LHCN-M2 (cell line): ENCODE results near the gene GDPD1. TPM values are rescaled to one million over a fixed set of nuclear protein-coding genes. Genes with fewer than 3 reads are reported as not detected.
"Not testable (repeated sequence)": the region's sequence is repeated elsewhere in the genome, so short reads cannot be mapped to it uniquely, and the experiment has no call there.

Source experiments
- DNase-seq: peaks from one replicate; pipeline ENCODE4 v3.0.0-alpha.2; 2012; ENCODE audit warnings: low read depth
- total RNA-seq: library from RNA; depleted of rRNA; stranded (reverse); fragments of >200 nt; gene quantifications from 2 replicates; pipeline ENCODE4 v1.2.3, GENCODE V29; 2014

GDPD1 gene
- total RNA-seq, 1 experiment from 2014 or later = not detected

DNA sequence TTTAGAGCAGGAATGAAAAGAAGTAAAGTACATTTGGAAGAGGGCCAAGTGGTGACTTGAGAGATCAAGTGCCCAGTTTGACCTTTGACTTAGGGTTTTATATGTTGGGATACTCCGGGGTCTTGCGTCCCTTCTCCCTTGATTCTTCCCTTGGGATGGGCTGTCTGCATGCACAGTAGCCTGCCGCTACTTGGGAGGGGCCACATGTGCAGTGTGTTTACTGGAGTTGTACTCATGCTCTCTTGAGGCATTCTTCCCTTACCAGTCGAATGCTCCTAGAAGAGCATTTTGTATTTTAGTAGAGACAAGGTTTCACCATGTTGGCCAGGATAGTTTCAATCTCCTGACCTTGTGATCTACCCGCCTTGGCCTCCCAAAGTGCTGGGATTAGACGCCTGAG lies 23.8 kb downstream of the GDPD1 start:
- DNase-seq = no peak

DNA sequence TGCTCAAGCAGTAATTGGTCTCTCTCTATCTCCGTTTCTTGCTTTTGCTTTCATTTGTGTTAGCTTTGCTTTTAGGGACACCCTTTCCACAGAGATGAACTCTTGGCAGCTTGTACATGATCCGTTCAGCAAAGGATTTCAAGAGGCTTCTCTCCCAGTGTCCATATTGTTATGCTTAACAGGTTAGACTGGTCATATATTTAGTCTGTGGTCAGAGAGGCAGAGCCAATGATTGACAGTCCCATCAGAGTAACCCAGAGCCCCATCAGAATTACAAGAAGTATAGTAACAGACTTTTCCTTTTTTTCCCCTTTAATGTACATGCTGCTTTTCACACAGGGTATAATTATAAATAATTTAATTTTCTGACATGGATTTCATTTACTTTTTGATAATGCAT lies 34.4 kb downstream of the GDPD1 start:
- no peak for DNase-seq

DNA sequence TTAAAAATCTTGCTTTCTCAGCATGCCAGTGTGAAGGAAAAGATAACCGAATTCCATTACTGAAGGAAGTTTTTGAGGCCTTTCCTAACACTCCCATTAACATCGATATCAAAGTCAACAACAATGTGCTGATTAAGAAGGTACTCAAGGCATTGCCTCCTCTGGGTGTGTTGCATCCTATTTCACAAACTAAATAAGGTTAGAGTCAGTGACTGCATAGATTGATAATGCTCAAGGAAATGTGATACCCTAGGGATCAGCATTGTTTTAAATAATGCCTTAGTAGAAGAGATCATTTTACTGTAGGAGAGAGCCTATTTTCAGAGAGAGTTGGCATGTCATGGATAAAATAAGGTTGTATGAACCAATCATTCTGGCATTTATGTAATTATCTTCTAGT lies 36.8 kb downstream of the GDPD1 start:
- DNase-seq = no peak

DNA sequence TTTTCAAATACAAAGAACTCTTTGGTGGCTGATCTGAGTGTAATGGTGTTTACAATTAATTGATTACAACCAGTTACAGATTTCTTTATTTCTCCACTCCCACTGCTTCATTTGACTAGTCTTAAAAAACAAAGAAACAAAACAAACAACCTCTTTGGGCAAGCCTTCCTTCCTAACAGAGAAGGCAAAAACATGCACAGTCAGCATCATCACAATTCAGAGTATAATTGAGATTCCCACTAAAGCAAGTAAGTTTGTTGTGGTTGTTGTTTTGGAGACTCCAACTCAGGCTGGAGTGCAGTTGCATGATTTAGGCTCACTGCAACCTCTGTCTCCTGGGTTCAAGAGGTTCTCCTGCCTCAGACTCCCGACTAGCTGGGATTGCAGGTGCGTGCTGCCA lies 40.4 kb downstream of the GDPD1 start:
- DNase-seq = no peak

DNA sequence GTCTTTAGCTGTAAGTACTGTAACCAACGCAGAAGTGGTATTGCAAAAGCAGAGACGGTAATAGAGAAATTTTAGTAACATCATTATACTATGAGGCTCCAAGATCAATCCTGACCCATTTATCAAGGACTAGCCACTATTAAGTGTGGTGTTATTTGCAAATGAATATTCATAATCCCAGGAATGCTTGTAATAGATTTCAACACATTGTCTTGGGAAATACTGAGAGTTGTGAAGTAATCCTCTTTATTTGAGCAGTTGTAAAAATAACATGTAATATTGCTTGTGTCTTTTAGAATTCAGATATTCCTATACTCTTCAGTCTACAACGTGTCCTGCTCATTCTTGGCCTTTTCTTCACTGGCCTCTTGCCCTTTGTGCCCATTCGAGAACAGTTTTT lies 46.4 kb downstream of the GDPD1 start:
- DNase-seq = peak; percentile 2

DNA sequence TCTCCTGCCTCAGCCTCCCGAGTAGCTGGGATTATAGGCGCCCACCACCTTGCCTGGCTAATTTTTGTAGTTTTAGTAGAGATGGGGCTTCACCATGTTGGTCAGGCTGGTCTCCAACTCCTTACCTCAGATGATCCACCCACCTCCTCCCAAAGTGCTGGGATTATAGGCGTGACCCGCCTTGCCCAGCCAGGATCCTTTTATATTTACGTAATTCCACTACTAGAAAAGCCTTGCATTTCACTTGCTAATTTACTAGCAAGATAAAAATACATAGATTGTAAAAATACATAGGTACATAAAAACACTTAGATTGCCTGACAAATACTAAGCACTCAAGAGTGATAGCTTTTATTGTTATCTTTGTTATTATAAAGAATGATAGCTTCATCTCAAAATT lies 47.5 kb downstream of the GDPD1 start:
- no peak for DNase-seq

DNA sequence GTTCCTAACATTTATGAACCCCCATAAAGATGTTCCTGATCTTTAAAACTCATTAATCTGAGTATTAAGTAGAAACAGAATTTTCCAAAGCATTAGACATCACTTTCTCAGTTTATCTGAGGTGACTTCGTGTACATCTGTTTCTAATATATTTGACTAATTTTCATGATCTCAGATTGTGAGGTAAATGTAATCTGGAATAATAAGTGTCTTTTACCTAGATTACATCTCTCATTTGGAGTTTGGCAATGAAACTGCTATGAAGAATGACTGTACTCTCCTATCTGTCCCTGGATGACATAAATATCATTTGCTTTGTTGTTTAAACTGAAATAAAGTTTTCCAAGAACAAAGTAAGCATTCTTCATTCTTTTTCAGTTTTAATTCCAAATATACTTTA lies 55.3 kb downstream of the GDPD1 start:
- DNase-seq = no peak

DNA sequence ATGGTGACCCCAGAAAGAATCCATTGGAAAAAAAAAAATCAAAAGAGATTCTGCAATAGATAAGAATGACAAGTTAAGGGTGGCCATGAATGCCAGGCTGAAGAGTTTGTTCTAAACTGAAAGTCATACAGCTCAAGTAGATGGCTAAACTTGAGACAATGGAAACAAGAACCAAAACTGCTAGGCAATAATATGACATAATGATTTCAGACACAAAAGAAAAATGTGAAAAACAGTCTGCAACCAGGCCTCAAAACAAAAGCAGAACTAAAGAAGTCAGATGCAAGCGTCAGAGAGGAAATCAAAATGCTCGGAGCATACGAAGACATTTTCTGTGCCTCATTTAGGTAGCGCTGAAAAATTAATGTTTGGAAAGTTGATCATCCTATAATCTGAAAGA lies 56.7 kb downstream of the GDPD1 start:
- no peak for DNase-seq

DNA sequence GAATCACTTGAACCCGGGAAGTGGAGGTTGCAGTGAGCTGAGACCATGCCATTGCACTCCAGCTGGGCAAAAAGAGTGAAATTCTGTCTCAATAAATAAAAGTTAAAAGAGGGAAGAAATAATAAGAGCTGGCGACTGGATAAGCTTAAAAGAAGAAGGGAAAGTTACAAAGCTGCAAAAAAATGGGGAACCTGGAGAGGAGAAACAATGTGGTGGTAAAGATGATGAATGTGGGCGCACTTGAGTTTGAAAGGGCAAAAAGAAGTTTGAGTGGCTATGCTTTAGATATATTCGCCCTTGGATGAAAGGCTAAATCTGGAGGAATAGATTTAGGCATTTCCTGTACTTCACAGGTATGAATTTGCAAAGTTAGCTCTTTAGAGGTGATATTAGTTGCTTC lies 58.1 kb downstream of the GDPD1 start:
- no peak for DNase-seq

DNA sequence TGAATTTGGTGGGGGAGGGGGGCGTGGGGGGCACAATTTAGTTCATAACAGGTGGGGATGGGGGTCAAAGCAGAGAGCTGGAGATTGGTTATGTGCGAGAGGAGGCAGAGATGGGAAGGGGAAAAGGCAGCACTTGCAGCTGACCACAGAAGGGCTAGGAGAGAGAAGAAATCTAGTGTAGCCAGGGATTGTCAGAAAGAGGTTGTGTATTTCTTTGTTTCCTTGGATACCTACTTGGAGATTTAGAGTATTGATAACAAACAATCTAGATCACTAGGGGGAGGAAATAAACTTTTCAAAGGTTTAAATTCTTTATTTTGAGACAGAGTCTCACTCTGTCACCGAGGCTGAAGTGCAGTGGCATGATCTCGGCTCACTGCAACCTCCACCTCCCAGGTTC lies 64.0 kb downstream of the GDPD1 start:
- no peak for DNase-seq

DNA sequence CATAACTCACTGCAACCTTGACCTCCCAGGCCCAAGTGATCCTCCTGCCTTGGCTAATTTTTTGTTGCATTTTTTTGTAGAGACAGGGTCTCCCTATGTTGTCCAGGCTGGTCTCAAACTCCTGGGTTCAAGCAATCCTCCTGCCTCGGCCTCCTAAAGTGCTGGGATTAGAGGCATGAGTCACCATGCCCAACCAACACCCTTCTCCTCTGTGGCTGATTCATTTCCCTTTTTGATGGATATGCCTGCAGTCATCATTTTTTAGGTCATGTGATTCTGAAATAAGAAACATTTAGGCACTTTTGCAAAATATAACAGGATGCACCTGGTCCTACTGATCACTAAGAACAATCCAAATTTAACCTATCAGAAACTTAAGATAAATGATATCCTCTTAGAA lies 67.1 kb downstream of the GDPD1 start:
- DNase-seq = peak; percentile 71

DNA sequence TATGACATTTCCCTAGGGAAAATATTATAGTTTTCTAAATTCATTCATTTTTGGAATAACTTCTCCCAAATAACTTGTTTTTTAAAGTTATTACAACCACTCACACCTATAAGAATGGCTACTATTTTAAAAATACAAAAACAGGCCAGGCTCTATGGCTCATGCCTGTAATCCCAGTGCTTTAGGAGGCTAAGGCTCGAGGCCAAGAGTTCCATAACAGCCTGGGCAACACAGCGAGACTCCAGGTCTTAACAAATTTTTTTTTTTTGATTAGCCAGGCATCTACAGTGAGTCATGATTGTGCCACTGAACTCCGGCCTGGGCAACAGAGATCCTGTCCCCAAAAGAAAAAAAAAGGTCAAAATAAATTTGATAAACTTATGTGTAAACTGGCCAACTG lies 67.6 kb downstream of the GDPD1 start:
- peak; percentile 15 for DNase-seq

DNA sequence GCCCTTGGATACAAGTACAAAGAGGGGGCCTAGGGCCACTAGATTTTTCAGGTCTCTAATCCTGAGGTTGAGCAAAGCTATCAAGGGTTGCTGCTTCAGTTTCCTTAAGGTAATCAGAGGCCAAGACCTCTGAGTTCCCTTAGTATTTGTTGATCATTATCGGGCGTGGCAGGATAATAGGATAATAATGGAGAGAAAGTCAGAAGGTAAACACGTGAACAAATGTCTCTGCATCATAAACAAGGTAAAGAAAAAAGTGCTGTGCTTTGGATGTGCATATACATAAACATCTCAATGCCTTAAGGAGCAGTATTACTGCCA lies 69.6 kb downstream of the GDPD1 start:
- no peak for DNase-seq

DNA sequence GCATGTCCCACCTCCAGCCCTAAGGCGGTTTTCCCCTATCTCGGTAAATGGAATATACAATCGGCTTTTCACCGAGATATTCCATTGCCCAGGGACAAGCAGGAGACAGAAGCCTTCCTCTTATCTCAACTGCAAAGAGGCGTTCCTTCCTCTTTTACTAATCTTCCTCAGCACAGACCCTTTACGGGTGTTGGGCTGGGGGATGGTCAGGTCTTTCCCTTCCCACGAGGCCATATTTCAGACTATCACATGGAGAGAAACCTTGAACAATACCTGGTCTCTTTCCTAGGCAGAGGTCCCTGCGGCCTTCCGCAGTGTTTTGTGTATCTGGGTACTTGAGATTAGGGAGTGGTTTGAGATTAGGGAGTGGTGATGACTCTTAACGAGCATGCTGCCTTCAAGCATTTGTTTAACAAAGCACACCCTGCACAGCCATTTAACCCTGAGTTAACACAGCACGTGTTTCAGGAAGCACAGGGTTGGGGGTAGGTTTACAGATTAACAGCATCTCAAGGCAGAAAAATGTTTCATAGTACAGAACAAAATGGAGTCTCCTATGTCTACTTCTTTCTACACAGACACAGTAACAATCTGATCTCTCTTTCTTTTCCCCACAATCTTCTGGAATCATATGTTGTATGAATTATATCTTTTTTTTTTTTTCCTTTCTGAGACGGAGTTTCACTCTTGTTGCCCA lies 70.1 kb downstream of the GDPD1 start:
- not testable (repeated sequence) for DNase-seq

DNA sequence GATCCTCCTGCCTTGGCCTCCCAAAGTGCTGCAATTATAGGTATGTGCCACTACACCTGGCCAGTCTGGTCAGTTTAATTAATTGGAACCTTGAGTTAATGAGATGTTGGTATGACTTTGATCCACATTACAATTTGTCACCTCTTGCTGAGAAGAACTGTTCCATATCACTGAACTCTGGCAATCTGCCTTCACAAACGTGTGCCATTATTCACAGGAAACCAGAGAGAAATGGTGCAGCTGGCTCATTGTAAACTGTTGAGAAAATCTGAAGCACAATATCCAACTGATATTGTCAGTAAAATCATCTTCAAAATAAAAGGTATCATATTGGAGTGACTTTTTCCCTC lies 71.8 kb downstream of the GDPD1 start:
- DNase-seq = no peak

DNA sequence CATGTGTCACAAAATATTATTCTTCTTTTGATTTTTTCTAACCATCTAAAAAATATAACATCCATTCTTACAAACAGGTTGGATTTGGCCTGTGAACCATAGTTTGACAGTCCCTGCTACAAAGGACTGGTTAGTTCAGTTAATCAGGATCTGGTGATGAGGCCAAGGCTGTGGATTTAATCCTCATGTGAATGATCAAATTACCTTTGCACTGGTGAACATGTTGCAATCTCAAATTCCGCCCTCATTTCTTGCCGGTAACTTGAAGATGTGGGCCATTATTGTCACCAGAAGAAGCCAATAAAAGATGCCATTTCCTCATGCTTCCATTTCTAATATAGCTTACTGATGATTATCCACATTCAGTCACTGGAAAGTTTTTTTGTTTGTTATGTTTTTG lies 75.9 kb downstream of the GDPD1 start:
- DNase-seq = no peak

DNA sequence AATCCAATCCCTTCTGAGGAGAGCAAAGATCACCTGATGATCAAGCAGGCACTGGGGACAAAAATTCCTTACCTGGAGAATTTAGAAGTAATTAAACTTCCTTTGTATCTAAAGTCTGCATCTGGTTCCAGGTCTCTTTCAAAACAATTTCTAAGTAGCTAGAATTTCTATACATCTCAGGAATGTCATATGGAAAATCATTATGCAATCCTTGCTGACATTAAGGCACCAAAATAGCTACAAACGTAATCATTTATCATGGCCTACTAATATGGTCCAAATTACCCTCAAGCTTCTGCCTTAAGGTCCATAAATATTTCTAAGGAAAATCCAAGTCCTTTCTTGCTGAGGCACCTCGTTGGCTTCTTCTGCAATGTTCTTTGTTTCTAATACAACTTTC lies 78.2 kb downstream of the GDPD1 start:
- DNase-seq = no peak

DNA sequence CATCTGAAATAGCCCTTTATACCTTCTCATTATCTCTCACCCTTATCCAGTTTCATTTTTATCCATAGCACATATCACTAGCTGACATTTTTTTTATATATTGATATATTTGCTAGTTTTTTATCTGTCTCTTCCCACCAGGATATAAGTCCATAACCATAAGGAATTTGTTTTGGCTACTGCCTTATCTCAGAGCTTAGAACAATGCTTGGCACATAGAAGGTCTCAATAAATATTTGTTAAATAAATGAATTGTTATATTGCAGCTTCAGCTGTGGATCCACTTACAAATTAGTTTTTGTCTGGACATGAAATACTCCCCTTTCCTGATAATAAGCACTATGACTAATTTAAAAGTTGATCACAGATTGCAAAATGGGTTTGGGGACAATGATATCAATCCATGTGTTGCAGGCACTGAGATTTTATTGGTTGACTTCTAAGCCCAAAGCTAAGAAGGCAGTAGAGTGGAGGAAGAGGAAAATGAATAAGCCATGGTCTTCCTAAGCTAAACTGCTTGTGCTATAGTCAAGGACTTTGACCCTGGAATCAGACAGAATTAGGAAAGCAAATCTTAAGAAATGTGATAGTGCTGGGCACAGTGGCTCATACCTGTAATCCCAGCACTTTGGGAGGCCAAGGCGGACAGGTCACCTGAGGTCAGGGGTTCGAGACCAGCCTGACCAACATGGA lies 79.2 kb downstream of the GDPD1 start:
- DNase-seq = no peak

DNA sequence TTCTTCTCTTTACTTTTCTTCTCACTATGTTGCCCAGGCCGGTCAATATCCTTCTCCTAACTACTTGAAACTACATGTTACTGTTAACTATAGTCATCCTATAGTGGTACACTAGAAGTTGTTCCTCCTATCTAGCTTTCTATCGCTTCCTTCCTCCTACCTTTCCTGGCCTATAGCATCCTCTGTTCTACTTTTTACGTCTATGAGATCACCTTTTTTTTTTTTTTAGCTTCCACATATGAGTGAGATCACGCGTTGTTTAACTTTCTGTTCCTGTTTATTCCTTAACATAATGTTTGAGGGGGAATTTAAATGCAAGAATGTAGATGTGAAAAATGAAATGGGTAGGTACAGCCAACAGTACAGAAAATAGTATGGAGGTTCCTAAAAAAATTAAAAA lies 80.6 kb downstream of the GDPD1 start:
- no peak for DNase-seq

DNA sequence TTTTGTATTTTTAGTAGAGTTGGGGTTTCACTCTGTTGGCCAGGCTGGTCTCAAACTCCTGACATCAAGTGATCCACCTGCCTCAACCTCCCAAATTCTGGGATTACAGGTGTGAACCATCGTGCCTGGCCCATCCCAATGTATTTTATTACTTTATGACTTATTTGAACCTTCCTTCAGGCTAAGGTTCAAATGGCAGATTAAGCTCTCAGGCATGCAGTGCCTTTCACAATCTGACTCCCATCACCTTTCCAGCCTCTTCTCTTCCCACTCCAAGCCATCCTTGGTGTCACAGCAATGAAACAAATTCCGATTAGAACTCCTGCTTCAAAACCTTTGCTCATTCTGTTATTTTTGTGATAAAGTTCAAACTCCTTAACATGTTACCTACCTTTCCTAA lies 84.5 kb downstream of the GDPD1 start:
- no peak for DNase-seq

DNA sequence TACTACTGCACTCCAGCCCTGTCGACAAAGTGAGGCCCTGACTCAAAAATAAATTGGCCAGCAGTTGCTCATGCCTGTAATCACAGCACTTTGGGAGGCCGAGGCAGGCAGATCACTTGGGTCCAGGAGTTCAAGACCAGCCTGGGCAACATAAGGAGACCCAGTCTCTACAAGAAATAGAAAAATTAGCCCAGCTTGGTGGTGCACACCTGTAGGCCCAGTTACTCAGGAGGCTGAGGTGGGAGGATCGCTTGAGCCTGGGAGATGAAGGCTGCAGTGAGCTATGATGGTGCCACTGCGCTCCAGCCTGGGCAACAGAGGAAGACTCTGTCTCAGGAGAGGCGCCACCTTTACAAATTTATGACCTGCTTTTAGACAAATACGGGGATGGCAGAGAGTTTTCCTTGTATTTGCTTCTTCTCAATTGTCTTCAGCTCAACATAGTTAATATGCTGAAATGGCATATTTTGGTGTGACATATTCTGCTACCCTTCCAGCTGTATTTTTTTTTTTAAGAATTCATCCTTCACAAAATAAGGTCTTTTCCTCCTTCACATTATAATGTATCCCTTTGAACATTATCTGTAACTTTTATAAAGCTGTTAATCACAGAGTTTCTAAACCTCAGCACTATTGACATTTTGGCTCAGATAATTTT lies 90.1 kb downstream of the GDPD1 start:
- DNase-seq = no peak

DNA sequence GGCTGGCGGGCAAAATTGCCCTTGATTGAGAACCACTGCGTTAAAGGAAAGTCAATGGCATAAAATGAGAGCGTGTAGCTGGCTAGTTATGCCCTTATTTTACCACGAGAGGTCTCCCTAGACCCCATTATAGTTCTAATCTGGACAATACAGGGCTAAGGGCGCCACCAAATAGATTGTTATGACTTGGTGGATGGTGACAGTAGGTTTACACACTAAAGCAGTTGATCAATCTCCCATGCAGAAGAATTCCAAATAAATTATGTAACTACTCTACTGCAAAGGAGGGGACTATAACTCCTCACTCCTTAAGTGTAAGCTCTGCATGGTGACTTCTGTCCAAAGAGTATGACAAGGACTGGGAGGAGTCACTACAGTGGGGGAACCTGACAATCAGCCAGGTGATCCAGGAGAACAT lies 90.7 kb downstream of the GDPD1 start:
- peak; percentile 49 for DNase-seq

DNA sequence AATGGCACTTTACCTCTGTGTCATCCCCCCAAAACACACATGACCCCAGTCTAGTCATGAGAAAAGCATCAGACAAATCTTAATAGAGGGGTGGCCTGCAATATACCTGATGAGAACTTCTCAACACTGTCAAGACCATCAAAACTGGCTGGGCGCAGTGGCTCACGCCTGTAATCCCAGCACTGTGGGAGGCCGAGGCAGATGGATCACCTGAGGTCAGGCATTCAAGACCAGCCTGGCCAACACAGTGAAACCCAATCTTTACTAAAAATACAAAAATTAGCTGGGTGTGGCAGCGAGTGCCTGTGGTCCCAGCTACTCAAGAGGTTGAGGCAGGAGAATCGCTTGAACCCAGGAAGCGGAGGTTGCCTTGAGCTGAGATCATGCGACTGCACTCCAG lies 91.2 kb downstream of the GDPD1 start:
- DNase-seq = not testable (repeated sequence)
